Transverse colon (tissue), 4 donors: Measurements from ENCODE around the gene FDXR. TPM values are rescaled to one million over a fixed set of nuclear protein-coding genes. Genes with fewer than 3 reads are reported as not detected.

Experiments
- DNase-seq: peaks from one replicate; pipeline ENCODE4 v3.0.0-alpha.2; 2019
- H3K27ac ChIP-seq, 4 donors: fragments of 200-600 bp; sonication (generic); 2 replicates each; pipeline ENCODE4 v1.5.1; 2016 to 2018; ENCODE audit warnings: inconsistent platforms in 4 of 4
- H3K27me3 ChIP-seq: fragments of 200-600 bp; sonication (generic); 2 replicates; pipeline ENCODE4 v1.5.1; 2017; ENCODE audit warnings: inconsistent platforms
- H3K36me3 ChIP-seq, 4 donors: fragments of 200-600 bp; sonication (generic); 2 replicates each; pipeline ENCODE4 v1.5.1; 2017 to 2019; ENCODE audit warnings: inconsistent platforms in 4 of 4
- H3K4me1 ChIP-seq, 4 donors: fragments of 200-600 bp; sonication (generic); 2 replicates each; pipeline ENCODE4 v1.5.1; 2017 to 2020; ENCODE audit warnings: inconsistent platforms in 4 of 4
- H3K4me3 ChIP-seq, 4 donors: fragments of 200-600 bp; sonication (generic); 1 replicate in 1 of 4; 2 replicates in 3 of 4; pipeline versions ENCODE4 v1.5.1 to v1.6.1; 2017 to 2019; ENCODE audit warnings: inconsistent platforms in 4 of 4
- H3K9me3 ChIP-seq, 2 donors: fragments of 200-600 bp; sonication (generic); 2 replicates each; pipeline ENCODE4 v1.5.1; 2017 to 2019; ENCODE audit warnings: inconsistent platforms in 2 of 2
- CTCF ChIP-seq, 5 experiments: fragments of 200-600 bp in 3 of 5; fragments of 450-650 bp in 2 of 5; sonication (generic) in 3 of 5; IDR thresholded peaks; 1 replicate in 2 of 5; 2 replicates in 3 of 5; pipeline ENCODE4 v1.5.1; 2016 to 2017; ENCODE audit warnings: antibody characterized with exemption in 5 of 5, inconsistent platforms in 3 of 5, mild to moderate bottlenecking in 2 of 5, moderate library complexity in 1 of 5
- EP300 ChIP-seq: sonication (generic); formaldehyde crosslinking; IDR thresholded peaks from one replicate; pipeline ENCODE4 v1.6.1; 2017; ENCODE audit warnings: antibody characterized with exemption, low read depth
- POLR2A ChIP-seq: fragments of 450-650 bp; IDR thresholded peaks from one replicate; pipeline ENCODE4 v1.6.1; 2016; ENCODE audit warnings: antibody characterized with exemption, mild to moderate bottlenecking, moderate library complexity
- POLR2AphosphoS5 ChIP-seq, 3 donors: sonication (generic); formaldehyde crosslinking; IDR thresholded peaks; one replicate each; pipeline ENCODE4 v1.6.1; 2016; ENCODE audit warnings: antibody characterized with exemption in 3 of 3
- WGBS, 2 donors: methylation state at CpG; one replicate each; pipeline ENCODE4 v1.1.5; 2018; ENCODE audit warnings: low coverage in 1 of 2; 5-methylcytosine and 5-hydroxymethylcytosine counted together
- in situ Hi-C, 4 donors: fragments of 200-750 bp; cut with MboI; loops; one replicate each; pipeline versions ENCODE4 v1.15.0 to v1.15.1; 2017; ENCODE audit warnings: low sequenced_read_pairs in 3 of 4, low pct_ligation_motif_present in 1 of 4, low pct_unique_long_range_greater_than_20kb in 1 of 4
- intact Hi-C: fragments of 100-400 bp; cut with DNase I; formaldehyde crosslinking; loops from one replicate; pipeline ENCODE4 v1.15.1; 2023; ENCODE audit warnings: low total_unique reads
- total RNA-seq, 4 donors: library from RNA; depleted of rRNA; stranded (reverse); fragments of >200 nt; gene quantifications; one replicate each; pipeline ENCODE4 v1.1.0, GENCODE V29; 2016

The FDXR gene
- total RNA-seq, 4 donors from 2014 or later: 5.8 to 16.2 (median 10.4) TPM

GRCh38 chr17:74831444-74832146 lies 41.2 kb downstream of the FDXR start:
- H3K9me3 ChIP-seq: no peaks in the 10 kb centered on the region
- in situ Hi-C loops: no loop called here
- no peak for DNase-seq
- H3K4me3 ChIP-seq: no peak overlapping the region
- H3K27ac ChIP-seq: no peak overlapping the region
- no peaks in the 10 kb centered on the region for H3K27me3 ChIP-seq
- no peak for TF ChIP-seq POLR2A
- TF ChIP-seq CTCF (IDR thresholded peaks at IDR 0.05): no peak
- no peak for TF ChIP-seq POLR2AphosphoS5 (IDR thresholded peaks at IDR 0.05)
- no peak for TF ChIP-seq EP300
- 68% methylated on average over 22 of the region's 22 CpGs; no CpG with 5 or more reads in 1 of the 2 donors for WGBS, 2 donors
- intact Hi-C loops: no loop called here
- no peaks in the 10 kb centered on the region for H3K36me3 ChIP-seq
- H3K4me1 ChIP-seq: no peaks in the 10 kb centered on the region

GRCh38 chr17:74830861-74831260 lies 41.9 kb downstream of the FDXR start:
- Histone ChIP-seq H3K9me3 (no peaks in the 10 kb centered on the region), H3K36me3 (no peaks in the 10 kb centered on the region), H3K27me3 (no peaks in the 10 kb centered on the region), H3K4me3 (no peak overlapping the region), H3K4me1 (no peaks in the 10 kb centered on the region), H3K27ac (no peak overlapping the region)
- no peak for TF ChIP-seq POLR2A
- TF ChIP-seq EP300: no peak
- no peak for TF ChIP-seq POLR2AphosphoS5 (IDR thresholded peaks at IDR 0.05)
- TF ChIP-seq CTCF (IDR thresholded peaks at IDR 0.05): no peak
- 94% methylated on average over 19 of the region's 19 CpGs; no CpG with 5 or more reads in 1 of the 2 donors for WGBS, 2 donors
- in situ Hi-C loops (no loop called here), intact Hi-C loops (no loop called here)
- no peak for DNase-seq

GRCh38 chr17:74827800-74828199 lies 45.0 kb downstream of the FDXR start:
- intact Hi-C loops (no loop called here), in situ Hi-C loops (no loop called here)
- no peaks in the 10 kb centered on the region for H3K36me3 ChIP-seq
- no peaks in the 10 kb centered on the region for H3K9me3 ChIP-seq
- WGBS, 2 donors: 95% methylated on average over 11 of the region's 11 CpGs; no CpG with 5 or more reads in 1 of the 2 donors
- TF ChIP-seq POLR2A (no peak), EP300 (no peak), CTCF (IDR thresholded peaks at IDR 0.05) (no peak), POLR2AphosphoS5 (IDR thresholded peaks at IDR 0.05) (no peak)
- DNase-seq: no peak
- H3K4me1 ChIP-seq: no peaks in the 10 kb centered on the region
- H3K27ac ChIP-seq: no peak overlapping the region
- H3K4me3 ChIP-seq: no peak overlapping the region
- no peaks in the 10 kb centered on the region for H3K27me3 ChIP-seq

GRCh38 chr17:74825952-74826719 lies 46.7 kb downstream of the FDXR start:
- in situ Hi-C loops (no loop called here), intact Hi-C loops (no loop called here)
- no peaks in the 10 kb centered on the region for H3K27me3 ChIP-seq
- no peak for DNase-seq
- H3K4me3 ChIP-seq: no peak overlapping the region
- no peak overlapping the region for H3K27ac ChIP-seq
- no peaks in the 10 kb centered on the region for H3K36me3 ChIP-seq
- H3K4me1 ChIP-seq: no peaks in the 10 kb centered on the region
- WGBS, 2 donors: 85% methylated on average over 9 of the region's 9 CpGs; no CpG with 5 or more reads in 1 of the 2 donors
- no peaks in the 10 kb centered on the region for H3K9me3 ChIP-seq
- TF ChIP-seq CTCF (IDR thresholded peaks at IDR 0.05): no peak
- no peak for TF ChIP-seq EP300
- TF ChIP-seq POLR2AphosphoS5 (IDR thresholded peaks at IDR 0.05): no peak
